Measurements from ENCODE around the gene INIP.

DNA sequence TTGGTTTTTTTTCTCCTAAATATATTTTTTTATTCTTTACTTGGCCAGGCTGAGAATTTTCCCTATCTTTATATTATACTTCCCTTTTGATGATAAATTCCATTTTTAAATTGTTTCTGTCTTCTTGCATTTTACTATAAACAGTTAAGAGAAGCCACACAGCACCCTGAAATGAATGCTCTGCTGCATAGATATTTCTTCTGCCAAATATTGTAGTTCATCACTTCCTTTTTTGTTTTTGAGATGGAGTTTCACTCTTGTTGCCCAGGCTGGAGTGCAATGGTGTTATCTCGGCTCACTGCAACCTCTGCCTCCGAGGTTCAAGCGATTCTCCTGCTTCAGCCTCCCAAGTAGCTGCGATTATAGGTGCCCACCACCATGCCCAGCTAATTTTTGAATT is 8.5 kb upstream of the INIP start:
- TF ChIP-seq EZH2phosphoT487 (IDR thresholded peaks at IDR 0.05; ENCODE audit: low read length) (no peak), EZH2 (optimal IDR thresholded peaks at IDR 0.05; ENCODE audit: low read depth, low read length) (no peak)
- TF ChIP-seq, protein P1, sequence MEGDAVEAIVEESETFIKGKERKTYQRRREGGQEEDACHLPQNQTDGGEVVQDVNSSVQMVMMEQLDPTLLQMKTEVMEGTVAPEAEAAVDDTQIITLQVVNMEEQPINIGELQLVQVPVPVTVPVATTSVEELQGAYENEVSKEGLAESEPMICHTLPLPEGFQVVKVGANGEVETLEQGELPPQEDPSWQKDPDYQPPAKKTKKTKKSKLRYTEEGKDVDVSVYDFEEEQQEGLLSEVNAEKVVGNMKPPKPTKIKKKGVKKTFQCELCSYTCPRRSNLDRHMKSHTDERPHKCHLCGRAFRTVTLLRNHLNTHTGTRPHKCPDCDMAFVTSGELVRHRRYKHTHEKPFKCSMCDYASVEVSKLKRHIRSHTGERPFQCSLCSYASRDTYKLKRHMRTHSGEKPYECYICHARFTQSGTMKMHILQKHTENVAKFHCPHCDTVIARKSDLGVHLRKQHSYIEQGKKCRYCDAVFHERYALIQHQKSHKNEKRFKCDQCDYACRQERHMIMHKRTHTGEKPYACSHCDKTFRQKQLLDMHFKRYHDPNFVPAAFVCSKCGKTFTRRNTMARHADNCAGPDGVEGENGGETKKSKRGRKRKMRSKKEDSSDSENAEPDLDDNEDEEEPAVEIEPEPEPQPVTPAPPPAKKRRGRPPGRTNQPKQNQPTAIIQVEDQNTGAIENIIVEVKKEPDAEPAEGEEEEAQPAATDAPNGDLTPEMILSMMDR (IDR thresholded peaks at IDR 0.05; ENCODE audit: low read length): no peak

Data from MM.1S (cell line).